DMS53 treated with DMSO at 0.1 percent for 48 hours (cell line): ENCODE measurements around the gene CD52.
"Not testable (repeated sequence)": the region's sequence is repeated elsewhere in the genome, so short reads cannot be mapped to it uniquely, and the experiment has no call there.

Experiments used
- DNase-seq: peaks from one replicate; lab custom pipeline; 2025; ENCODE audit not compliant: unreplicated experiment; lab: John Stamatoyannopoulos, UW

The CD52 gene

DNA sequence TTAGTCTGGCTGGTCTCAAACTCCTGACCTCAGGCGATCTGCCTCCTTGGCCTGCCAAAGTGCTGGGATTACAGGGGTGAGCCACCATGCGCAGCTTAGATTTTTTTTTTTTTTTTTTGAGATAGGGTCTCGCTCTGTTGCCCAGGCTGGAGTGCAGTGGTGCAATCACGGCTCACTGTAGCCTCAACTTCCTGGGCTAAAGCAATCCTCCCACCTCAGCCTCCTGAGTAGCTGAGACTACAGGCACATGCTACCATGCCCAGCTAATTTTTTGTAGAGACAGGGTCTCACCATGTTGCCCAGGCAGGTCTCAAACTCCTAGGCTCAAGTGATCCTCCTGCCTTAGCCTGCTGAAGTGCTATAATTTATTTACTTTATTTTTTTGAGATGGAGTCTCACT, 11.6 kb downstream of the CD52 start:
- not testable (repeated sequence) for DNase-seq

DNA sequence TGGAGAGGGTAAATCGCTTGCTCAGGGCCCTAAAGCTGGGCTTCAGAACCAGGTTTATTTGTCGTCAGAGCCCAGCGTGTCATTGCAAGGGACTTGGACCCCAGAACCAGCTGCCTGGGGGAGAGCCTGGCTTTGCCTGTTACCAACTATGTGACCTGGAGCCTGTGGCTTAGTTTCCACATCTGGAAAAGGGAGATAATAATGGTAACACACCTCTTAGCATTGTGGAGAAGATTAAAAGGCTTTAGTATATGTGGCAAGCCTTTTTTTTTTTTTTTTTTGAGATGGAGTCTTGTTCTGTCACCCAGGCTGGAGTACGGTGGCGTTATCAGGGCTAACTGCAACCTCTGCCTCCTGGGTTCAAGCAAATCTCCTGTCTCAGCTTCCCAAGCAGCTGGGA, 12.5 kb downstream of the CD52 start:
- no peak for DNase-seq

DNA sequence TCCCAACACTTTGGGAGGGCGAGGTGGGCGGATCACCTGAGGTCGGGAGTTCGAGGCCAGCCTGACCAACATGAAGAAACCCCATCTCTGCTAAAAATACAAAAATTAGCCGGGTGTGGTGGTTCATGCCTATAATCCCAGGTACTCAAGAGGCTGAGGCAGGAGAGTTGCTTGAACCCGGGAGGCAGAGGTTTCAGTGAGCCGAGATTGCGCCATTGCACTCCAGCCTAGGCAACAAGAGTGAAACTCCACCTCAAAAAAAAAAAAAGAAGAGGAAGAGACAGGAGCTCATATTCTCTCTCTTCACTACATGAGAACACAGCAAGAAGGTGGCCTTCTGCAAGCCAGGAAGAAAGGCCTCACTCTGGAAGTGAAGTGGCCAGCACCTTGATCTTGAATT, 15.6 kb downstream of the CD52 start:
- not testable (repeated sequence) for DNase-seq

DNA sequence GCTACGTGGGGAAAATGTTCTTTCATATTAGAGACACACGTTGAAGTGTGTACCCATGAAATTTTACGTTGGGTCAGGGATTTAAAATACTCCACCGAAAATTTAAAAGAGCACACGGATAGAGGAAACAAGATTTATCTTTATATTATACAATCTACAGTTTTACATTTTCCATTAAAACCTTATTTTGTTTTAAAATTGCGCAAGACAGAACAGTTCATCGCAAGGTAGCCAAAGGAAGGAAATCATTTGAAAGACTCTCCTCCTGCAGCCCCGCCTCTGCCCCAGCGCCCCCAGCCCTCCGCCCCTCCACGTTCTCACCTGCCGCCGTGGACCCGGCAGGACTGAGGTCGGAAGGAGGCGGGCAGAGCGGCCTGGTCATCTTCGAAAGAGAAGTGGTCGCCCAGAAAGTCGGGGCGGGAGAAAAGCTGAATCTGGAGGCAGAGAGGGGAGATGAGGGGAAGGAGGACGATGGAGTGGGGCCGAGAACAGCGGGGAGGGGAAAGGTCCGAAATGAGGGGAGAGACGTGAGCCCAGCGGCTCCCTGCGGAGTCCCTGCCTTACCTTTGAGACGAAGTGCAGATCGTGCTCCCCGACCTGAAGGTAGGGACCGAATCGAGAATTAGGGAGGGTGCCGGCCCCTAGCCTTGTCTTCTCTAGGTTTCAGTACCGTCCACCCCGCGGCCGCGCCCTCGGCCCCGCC, 18.2 kb downstream of the CD52 start:
- no peak for DNase-seq

DNA sequence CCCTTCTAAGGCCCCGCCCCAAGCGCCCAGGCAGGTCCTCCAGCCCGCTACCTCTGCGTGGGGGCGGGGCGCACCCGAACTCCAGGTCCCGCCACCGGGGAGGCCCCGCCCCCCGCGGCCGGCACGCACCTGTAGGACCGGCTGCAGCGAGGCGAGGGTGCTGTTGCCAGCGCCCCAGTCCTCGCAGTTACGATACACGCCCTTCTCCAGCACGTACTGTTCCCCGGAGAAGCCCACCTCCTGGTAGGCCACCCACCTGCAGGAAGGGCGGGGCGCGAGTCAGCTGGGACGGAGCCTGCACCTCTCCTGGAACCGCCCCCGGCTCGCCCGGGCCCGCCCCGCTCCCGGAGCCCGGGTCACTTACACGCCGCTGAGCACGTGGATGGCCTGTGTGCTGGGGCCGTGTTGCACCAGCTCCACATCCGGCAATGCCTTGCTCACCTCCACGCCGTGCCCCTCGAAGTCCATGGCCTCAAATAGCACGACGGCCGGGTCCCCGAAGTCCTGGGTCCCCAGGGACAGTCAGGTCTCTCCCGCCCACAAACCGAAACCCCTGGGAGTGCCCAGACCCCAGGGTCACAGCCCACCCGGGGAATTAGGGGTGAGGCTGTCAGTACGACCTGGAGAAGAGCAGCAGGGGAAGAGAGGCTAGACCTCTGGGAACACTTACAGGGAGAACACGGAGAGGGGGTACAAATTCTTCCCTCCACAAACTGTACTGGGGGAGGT, 18.9 kb downstream of the CD52 start:
- peak; percentile 91 for DNase-seq

DNA sequence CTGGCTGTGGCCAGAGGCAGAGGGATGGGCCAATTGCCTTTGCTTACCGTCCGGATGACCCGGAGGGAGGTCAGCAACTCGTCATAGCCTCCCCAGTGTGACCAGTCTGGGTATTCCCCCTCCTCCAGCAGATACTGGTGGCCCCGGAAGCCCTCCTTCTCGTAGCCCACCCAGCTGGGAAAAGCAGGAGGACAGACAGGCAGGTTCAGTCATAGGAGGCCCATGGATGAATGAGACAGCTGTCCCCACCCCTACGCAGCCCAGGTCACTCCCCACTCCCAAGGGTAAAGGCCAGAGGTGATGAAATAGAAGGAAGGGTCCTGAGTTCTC, 19.4 kb downstream of the CD52 start:
- no peak for DNase-seq

DNA sequence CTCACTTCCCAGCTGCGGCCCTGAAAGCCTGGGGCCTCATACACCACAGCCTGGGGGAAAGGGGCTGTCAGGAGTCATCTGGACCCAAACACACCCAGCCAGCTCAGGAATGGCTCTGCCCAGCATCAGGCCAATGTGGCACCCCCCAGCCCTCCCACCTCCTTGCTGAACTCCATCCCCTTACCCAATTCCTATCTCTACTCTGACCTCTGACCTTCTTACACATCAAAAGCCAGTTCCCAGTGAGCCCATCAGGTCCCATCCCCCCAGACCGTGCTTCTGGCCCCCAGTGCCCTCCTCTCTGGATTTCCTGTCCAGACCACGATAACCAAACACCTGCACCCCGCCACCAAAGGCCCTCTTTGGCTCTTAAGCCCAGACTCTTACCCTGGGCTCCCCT, 19.9 kb downstream of the CD52 start:
- DNase-seq, result no peak

DNA sequence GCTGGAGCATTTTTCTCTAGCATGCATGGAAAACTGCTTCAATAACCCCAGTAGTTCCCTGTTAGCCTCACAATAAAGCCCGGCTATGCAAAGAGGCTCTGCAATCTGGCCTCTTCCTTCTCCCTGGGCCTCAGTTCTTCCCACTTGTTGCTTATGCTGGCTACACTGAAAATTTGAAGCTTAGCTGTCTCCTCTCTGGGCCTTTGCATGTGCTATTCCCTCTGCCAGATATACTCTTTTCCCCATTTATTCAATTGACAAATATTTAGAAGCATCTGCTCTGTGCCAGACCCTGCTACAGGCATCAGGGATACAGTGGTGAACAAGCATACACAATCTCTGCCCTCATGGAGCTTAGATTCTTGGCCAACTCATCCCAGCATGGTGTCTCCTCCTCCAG, 20.9 kb downstream of the CD52 start:
- DNase-seq, result no peak

DNA sequence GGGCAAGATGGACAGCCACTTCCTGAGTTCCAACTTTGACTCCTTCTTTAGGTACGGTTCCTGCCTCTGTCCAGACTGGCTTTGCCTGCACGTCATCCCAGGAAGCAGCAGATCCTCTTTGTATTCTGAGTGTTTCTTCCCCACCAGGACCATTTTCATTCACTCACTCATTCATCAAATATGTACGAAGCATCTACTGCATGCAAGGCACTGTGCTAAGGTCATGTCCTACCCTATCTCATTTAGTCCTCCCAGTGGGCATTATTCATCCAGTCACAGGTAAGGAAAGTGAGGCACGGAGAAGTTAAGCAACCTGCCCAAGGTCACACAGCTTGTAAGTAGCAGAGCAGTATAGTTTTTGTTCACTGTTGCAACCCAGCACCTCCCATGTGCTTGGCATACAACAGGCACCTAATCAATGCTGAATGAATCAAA, 22.3 kb downstream of the CD52 start:
- DNase-seq, result no peak

DNA sequence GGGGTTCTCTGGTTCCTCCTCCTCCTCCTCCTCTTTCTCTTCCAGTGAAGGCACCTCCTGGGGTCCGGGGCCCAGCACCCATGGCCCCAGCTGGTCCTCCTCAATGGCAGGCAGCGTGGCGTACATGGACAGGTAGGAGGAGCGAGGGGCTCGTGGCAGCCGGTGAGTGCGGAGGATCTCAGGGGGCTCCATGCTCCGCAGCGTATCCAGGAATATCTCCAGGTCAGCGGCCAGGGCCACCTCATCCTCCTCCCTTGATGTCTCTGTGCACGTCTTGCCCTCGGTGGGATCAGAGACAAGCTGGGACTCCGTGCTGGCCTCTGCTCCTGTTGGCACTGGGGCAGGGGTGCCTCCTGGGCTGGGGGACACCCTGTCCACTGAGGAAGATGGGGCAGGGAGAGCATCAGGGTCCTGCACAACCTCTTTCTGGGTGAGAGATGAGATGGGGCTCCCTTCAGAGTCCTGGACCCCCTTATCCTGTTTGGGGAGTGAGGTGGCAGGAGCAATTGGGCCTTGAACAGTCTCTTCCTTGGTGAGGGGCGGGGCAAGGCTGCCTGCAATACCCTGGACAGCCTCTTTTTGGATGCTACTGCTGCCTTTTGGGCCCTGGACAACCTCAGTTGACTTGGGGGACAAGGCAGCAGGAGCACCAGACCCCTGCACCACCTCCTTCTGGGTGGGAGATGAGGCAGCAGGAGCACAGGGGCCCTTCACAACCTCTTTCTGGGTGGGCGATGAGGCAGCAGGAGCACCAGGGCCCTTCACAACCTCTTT, 26.6 kb downstream of the CD52 start:
- no peak for DNase-seq

DNA sequence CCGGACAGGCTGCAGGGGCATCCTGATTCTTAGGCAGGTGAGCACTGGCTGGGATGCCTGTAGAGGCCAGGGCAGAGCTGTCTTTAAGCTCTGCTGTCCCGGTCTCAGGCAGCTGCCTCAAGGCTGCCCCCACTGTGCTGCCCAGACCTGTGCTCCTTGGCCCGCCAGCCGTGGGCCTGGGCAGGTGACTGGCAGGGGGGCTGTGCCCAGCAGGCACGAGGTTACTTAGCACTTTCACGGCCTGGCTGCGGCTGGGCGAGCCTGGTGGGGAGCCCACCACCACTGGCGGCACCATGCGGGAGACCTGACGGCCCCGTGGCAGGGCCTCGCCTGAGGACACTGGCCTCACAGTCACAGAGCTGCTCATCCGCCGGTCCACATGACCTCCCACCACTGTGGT, 28.0 kb downstream of the CD52 start:
- DNase-seq, result no peak

DNA sequence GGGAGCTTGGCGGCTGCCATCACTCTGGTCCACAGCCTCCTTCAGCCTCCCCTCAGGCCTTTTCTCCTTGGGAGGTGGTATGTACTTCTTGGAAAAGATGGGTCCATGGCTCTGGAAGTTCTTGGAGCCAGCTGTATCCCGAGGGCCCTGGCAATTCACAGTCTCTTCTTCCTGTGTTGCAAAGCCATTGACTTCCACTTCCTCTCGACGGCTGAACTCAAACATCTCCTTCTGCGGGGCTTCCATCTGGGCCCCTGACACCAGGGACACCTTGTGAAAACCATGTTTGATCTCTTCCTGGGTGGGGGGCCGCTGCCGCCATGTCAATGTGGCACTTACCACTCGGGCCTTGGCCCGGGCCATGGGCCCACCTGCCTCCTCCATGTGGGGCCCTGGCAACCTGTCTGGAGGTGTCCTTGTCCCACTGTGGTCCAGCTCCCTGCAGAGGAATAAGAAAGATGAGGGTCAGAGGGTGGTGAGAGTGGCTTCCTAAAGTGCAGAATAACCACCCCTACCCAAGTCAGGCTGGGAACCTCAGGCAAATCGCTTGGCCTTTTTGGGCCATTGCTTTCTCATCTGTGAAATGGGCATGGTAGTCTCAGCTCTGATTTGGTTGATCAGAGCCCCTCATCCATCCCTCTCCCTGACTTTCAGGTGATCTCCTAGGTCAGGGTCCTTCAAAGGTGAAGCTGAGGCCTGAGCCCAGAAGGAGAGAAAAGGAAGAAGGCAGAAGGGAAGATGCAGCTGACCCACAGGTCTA, 28.7 kb downstream of the CD52 start:
- DNase-seq, result no peak

DNA sequence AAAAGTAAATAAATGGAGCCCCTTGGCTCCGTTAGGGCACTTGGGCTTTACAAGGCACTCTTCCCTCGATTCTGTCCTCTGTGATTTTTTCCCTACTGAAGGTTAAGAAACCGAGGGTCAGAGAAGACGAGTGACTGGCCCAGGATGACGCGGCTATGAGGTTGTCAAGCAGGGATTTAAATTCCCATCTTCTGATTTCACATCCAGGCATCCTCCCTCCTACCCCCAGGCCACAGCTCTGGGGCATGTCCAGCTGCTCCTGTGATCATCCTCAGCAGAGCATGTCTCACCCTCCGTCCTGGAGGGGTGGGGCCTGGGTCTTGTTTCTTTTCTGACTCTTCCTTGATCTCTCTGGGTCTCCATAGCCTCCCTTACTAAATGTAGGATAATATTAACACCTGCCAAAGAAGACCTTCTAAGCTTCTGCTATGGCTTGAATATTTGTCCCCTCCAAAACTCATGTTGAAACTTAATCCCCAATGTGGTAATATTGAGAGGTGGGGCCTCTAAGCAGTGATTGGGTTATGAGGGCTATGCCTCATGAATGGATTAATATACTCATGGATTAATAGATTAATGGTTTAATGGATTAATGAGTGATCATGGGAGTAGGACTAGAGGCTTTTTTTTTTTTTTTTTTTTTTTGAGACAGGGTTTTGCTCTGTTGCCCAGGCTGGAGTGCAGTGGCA, 31.6 kb downstream of the CD52 start:
- DNase-seq, result no peak

DNA sequence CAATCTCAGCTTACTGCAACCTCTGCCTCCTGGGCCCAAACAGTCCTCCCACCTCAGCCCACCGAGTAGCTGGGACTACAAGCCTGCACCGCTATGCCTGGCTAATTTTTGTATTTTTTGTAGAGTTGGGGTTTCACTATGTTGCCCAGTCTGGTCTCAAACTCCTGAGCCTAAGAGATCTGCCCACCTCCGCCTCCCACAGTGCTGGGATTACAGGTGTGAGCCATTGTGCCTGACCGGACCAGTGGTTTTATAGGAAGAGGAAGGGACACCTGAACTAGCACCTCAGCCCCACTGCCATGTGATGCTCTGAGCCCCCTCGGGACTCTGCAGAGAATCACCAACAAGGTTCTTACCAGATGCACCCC, 32.1 kb downstream of the CD52 start:
- DNase-seq, result no peak

DNA sequence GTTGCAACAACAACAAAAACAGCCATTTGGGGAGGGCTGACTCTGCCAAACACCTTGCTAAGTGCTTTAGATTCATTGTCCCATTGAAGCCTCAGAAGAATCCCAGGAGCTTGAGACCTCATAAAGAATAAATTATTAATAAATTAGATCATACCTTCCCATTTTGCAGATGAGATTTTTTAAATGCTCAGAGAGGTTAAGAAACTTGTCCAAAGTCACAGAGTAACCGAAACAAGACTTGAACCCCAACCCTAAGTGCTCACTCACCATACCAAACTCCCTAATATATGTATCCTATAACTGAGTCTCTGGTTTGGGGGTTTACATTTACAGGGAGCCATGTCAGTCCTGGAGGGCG, 32.6 kb downstream of the CD52 start:
- no peak for DNase-seq

DNA sequence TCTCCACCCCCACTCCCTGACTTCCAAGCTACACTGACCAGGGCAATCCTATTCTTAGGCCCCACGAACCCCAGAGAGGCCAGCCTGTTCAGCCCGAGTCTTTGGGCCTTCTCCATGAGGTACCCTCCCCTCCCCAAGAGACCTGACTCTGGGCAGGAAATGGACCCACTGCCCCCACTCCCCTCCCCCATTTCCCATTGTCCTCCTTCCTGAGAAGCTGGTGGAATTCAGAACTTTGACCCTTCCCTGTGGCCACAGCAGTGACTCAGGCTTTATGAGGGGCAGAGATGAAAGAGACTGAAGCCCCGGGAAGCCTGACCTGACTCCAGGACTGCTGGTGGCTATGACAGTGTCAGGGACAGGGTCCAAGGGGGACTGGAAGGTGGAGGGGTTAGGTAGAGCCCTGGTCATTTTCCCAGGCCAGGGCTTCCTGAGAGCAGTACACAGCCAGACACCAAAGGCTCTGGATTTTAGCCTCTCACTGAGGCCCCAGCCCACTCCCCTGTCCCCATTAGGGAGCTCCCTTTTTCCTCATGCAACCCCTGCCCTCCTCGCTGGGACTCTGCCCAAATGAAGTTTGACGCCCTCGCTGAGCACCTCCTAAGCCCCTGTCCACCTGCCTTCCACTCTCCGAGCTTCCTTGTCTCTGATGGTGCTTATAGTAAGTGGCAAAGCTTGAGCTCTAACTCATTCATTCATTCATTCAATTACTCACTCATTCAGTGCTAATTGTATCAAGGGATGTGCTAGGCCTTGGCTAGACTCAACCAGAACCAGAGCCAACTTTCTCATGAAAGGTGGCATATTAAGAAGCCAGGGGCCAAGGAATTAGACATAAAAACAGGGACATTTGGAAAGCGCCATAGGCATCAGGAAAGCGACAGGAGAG, 33.2 kb downstream of the CD52 start:
- no peak for DNase-seq

DNA sequence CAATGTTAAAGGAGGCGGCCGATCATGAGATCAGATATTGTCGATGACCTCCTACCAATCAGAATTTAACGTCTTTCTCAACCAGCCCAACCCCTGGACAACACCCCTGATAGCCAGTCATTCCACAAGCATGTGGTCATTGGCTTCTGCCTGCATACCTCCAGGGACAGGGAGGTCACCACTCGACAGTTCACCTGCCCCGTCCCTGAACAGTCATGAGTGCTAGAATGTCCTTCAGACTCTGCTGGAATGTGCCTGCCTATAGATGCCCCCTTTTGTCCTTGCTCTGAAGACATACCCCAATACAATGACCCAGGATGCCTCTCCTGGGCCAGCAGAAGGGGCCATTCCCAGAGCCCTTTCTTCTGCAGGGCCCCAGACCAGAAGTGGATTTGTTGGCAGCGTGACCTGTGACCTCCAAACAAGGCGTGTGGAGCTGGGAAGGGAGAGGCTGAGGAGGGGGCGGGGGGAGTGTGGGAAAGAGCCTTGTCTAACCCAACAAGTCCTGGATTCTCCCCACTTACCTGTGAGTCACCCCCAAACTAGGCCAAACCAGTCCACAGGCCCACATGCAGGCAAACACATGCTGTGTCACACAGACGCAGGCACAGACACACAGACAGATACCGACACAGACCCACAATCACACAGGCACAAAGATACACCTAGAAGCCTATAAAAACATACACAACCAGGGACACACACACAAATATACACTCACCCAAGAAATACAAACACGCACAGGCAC, 34.0 kb downstream of the CD52 start:
- DNase-seq, result no peak

DNA sequence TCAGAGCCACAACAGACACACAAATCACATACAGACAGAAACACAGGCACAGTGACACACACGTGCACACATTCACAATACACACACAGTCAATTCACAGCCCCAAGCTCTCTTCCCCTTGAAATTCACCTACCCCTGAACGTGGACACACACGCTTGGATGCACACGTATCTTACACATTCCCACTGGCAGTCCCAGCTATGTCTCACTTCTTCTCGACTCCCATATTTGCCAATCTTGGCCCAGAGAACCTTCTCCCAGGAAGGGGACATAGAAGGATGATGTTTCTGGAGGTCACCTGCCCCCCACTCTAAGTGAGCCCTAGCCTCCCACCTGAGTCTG, 34.6 kb downstream of the CD52 start:
- no peak for DNase-seq

DNA sequence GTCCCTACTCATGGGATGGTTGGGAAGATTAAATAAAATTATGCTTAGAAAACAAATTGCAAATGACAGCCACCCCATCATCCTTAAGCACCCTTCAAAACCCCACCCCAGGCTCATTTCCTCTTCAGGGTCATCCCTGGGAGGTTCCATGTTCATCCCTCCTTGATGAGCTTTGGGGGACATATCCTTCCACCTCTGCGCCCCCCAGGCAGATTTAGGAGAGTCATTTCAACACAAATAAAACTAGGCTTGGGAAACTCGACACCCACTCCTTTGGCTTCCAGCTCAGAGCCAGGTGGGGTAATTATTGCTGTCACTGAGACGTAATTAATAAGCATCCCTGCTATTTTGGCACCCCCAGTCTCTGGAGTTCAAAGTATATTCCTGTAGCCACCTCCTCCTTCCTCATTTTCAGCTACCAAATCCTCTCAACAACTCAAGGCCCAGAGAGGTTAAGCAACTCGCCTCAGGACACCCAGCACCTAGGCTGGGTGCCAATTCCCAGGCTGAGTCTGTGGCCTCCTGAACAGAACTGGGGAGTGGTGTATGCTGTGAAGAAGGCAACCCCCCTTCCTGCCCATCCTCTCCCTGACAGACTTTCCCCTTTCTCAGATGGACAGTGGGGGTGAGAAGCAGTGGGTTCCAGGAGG, 35.6 kb downstream of the CD52 start:
- no peak for DNase-seq
